HG02610 (cell line): ENCODE data around the gene MITF.

Source experiments
- ATAC-seq: cut with Tn5 transposase; IDR thresholded peaks from one replicate; pipeline ENCODE4 v1.9.1; 2021; ENCODE audit warnings: mild to moderate bottlenecking, moderate library complexity; ENCODE audit not compliant: unreplicated experiment

MITF gene

GRCh38 chr3:70000028-70000410 lies 260.8 kb downstream of the MITF start:
- no peak for ATAC-seq

- no peak for ATAC-seq
These were observed 261.4 kb downstream of the MITF start for GRCh38 chr3:70000563-70001081.

- ATAC-seq, result no peak
These were observed 263.9 kb downstream of the MITF start for GRCh38 chr3:70003119-70003518.

GRCh38 chr3:70006089-70006488 lies 266.8 kb downstream of the MITF start:
- no peak for ATAC-seq

- no peak for ATAC-seq
These were observed 271.1 kb downstream of the MITF start for GRCh38 chr3:70010346-70010745.

GRCh38 chr3:70011582-70011981 lies 272.3 kb downstream of the MITF start:
- ATAC-seq, result no peak
